HepG2 (cell line): ENCODE measurements around the gene ADSS1. TPM values are rescaled to one million over a fixed set of nuclear protein-coding genes. Genes with fewer than 3 reads are reported as not detected.

Experiments used
- ATM ChIP-seq: fragments of 450-650 bp; IDR thresholded peaks from 2 replicates; pipeline ENCODE4 v1.7.1; 2017; ENCODE audit warnings: mild to moderate bottlenecking, borderline replicate concordance
- BCL3 ChIP-seq: sonication (generic); formaldehyde crosslinking; IDR thresholded peaks from 2 replicates; pipeline ENCODE4 v1.5.1; 2020; ENCODE audit warnings: mild to moderate bottlenecking, missing genetic modification reagents, moderate library complexity
- BRD4 ChIP-seq: sonication (generic); formaldehyde crosslinking; IDR thresholded peaks from 2 replicates; pipeline ENCODE4 v1.4.0; 2020; ENCODE audit warnings: missing genetic modification reagents
- ETV6 ChIP-seq: sonication (generic); formaldehyde crosslinking; conservative IDR thresholded peaks from 2 replicates; pipeline ENCODE4 v1.4.0; 2020; ENCODE audit warnings: missing genetic modification reagents
- FOXA3 ChIP-seq: IDR thresholded peaks from 2 replicates; pipeline ENCODE4 v1.6.1; 2016; ENCODE audit warnings: missing genetic modification reagents, missing compliant biosample characterization
- PAWR ChIP-seq: sonication (generic); formaldehyde crosslinking; IDR thresholded peaks from 2 replicates; pipeline ENCODE4 v1.4.0; 2020; ENCODE audit warnings: missing genetic modification reagents, mild to moderate bottlenecking, borderline replicate concordance
- PHF8 ChIP-seq: sonication (generic); formaldehyde crosslinking; IDR thresholded peaks from 2 replicates; pipeline ENCODE4 v1.5.0; 2020; ENCODE audit warnings: missing genetic modification reagents
- RBM39 ChIP-seq: fragments of 200-400 bp; formaldehyde crosslinking; IDR thresholded peaks from one replicate; pipeline ENCODE4 v1.6.1; 2018; ENCODE audit warnings: antibody characterized with exemption, mild to moderate bottlenecking, low read depth, low read length; ENCODE audit not compliant: poor library complexity, severe bottlenecking
- RORA ChIP-seq: sonication (generic); formaldehyde crosslinking; IDR thresholded peaks from 2 replicates; pipeline ENCODE4 v1.5.0; 2020; ENCODE audit warnings: mild to moderate bottlenecking, missing genetic modification reagents, moderate library complexity
- THAP9 ChIP-seq: sonication (generic); formaldehyde crosslinking; IDR thresholded peaks from 2 replicates; pipeline ENCODE4; 2020; ENCODE audit warnings: missing genetic modification reagents, mild to moderate bottlenecking, borderline replicate concordance
- ZC3H4 ChIP-seq: sonication (generic); formaldehyde crosslinking; IDR thresholded peaks from 2 replicates; pipeline ENCODE4 v1.4.0; 2020; ENCODE audit warnings: missing genetic modification reagents, borderline replicate concordance
- ZNF383 ChIP-seq: sonication (generic); formaldehyde crosslinking; IDR thresholded peaks from 2 replicates; pipeline ENCODE4 v1.4.0; 2020; ENCODE audit warnings: missing genetic modification reagents, mild to moderate bottlenecking, borderline replicate concordance
- ZNF660 ChIP-seq: sonication (generic); formaldehyde crosslinking; IDR thresholded peaks from 2 replicates; pipeline ENCODE4 v1.5.1; 2020; ENCODE audit warnings: mild to moderate bottlenecking, low read depth, missing genetic modification reagents, borderline replicate concordance
- ZNF678 ChIP-seq: sonication (generic); formaldehyde crosslinking; IDR thresholded peaks from 2 replicates; pipeline ENCODE4 v1.4.0; 2020; ENCODE audit warnings: mild to moderate bottlenecking, missing genetic modification reagents
- polyA plus RNA-seq, 8 experiments: library from polyadenylated mRNA; depleted of rRNA in 3 of 8; stranded (reverse) in 7 of 8; unstranded in 1 of 8; fragments of >200 nt; fragmentation: Illumina TruSeq in 4 of 8; extraction: Trizol in 4 of 8; gene quantifications; 2 replicates each; pipeline versions ENCODE4 v1.2.1 to v1.2.3, GENCODE V29; 2011 to 2016; ENCODE audit warnings: low read depth in 4 of 8, missing spikeins in 1 of 8, mixed read lengths in 1 of 8; ENCODE audit not compliant: insufficient read depth in 1 of 8
- total RNA-seq, 5 experiments: library from RNA; depleted of rRNA; stranded (reverse); fragments of >200 nt; fragmentation: Illumina TruSeq; extraction: Trizol; gene quantifications; 2 replicates each; pipeline ENCODE4 v1.2.3, GENCODE V29; 2016; ENCODE audit warnings: low read depth in 1 of 5

Gene ADSS1
- total and polyA plus RNA-seq, 2 of the 13 experiments (the other 11 are each of a cell fraction or from before 2014, with no cell fraction given), result 1.0 to 36.7 TPM

GRCh38 chr14:104768437-104769323, 44.7 kb downstream of the ADSS1 start (continued):
- TF ChIP-seq THAP9 (CRISPR knock-in tag) (peak; percentile 57; the same call in 1 of the 2 replicates), ETV6 (CRISPR knock-in tag) (no peak), PHF8 (peak; percentile 50; the same call in 1 of the 2 replicates), BCL3 (CRISPR knock-in tag) (peak; percentile 52; the same call in 1 of the 2 replicates), RBM39 (peak; percentile 58), BRD4 (CRISPR knock-in tag) (0 out of 2 replicates have a peak, but pooled peaks have one; percentile 37), FOXA3 (CRISPR knock-in tag) (no peak), ZNF383 (CRISPR knock-in tag) (no peak), PAWR (CRISPR knock-in tag) (no peak), ZNF660 (CRISPR knock-in tag) (no peak), RORA (no peak), ZNF678 (CRISPR knock-in tag) (0 out of 2 replicates have a peak, but pooled peaks have one; percentile 21), ATM (no peak), ZC3H4 (CRISPR knock-in tag) (peak; percentile 68; the same call in 1 of the 2 replicates)
